HepG2 (cell line): Measurements from ENCODE around the gene PITHD1. TPM values are rescaled to one million over a fixed set of nuclear protein-coding genes. Genes with fewer than 3 reads are reported as not detected.

ENCODE experiments used
- ATF7-NPFF ChIP-seq: sonication (generic); formaldehyde crosslinking; IDR thresholded peaks from 2 replicates; pipeline ENCODE4 v1.8.1; 2023; ENCODE audit warnings: mild to moderate bottlenecking, low read depth, missing genetic modification reagents, moderate library complexity
- EHMT2 ChIP-seq: fragments of 200-600 bp; sonication (generic); IDR thresholded peaks from 2 replicates; pipeline ENCODE4 v1.7.0; 2017; ENCODE audit warnings: antibody characterized with exemption, low read depth, low read length, borderline replicate concordance
- FOXK2 ChIP-seq: fragments of 450-650 bp; IDR thresholded peaks from 2 replicates; pipeline ENCODE4 v1.6.1; 2016
- ISL2 ChIP-seq: sonication (generic); formaldehyde crosslinking; IDR thresholded peaks from 2 replicates; pipeline ENCODE4 v1.5.0; 2020; ENCODE audit warnings: missing genetic modification reagents
- JDP2 ChIP-seq: sonication (generic); formaldehyde crosslinking; IDR thresholded peaks from 2 replicates; pipeline ENCODE4 v1.8.1; 2022; ENCODE audit warnings: missing genetic modification reagents, borderline replicate concordance
- MXD3 ChIP-seq: IDR thresholded peaks from 2 replicates; pipeline ENCODE4 v1.6.1; 2016; ENCODE audit warnings: mild to moderate bottlenecking, missing biosample characterization, missing genetic modification reagents
- MYC ChIP-seq: sonication (generic); formaldehyde crosslinking; IDR thresholded peaks from 2 replicates; pipeline ENCODE4 v1.9.0; 2021; ENCODE audit warnings: missing genetic modification reagents, borderline replicate concordance
- NFE2 ChIP-seq: sonication (generic); formaldehyde crosslinking; IDR thresholded peaks from 2 replicates; pipeline ENCODE4 v1.4.0; 2020; ENCODE audit warnings: missing genetic modification reagents
- NR3C1 ChIP-seq: sonication (generic); formaldehyde crosslinking; IDR thresholded peaks from 2 replicates; pipeline ENCODE4 v1.4.0; 2020; ENCODE audit warnings: missing genetic modification reagents
- RORA ChIP-seq: sonication (generic); formaldehyde crosslinking; IDR thresholded peaks from 2 replicates; pipeline ENCODE4 v1.5.0; 2020; ENCODE audit warnings: mild to moderate bottlenecking, missing genetic modification reagents, moderate library complexity
- SMC3 ChIP-seq: IDR thresholded peaks from 2 replicates; pipeline ENCODE4 v1.6.1; 2011; ENCODE audit warnings: low read length, improper control_type of control experiment
- SYNCRIP ChIP-seq: fragments of 200-400 bp; formaldehyde crosslinking; IDR thresholded peaks from 2 replicates; pipeline ENCODE4 v1.6.1; 2018; ENCODE audit warnings: mild to moderate bottlenecking, low read depth, low read length; ENCODE audit not compliant: insufficient read depth
- TFDP2 ChIP-seq: sonication (generic); formaldehyde crosslinking; IDR thresholded peaks from 2 replicates; pipeline ENCODE4 v1.4.0; 2020; ENCODE audit warnings: missing genetic modification reagents
- ZNF34 ChIP-seq: sonication (generic); formaldehyde crosslinking; IDR thresholded peaks from 2 replicates; pipeline ENCODE4 v1.4.0; 2020; ENCODE audit warnings: mild to moderate bottlenecking, missing genetic modification reagents, borderline replicate concordance
- ZNF574 ChIP-seq: sonication (generic); formaldehyde crosslinking; IDR thresholded peaks from 2 replicates; pipeline ENCODE4 v1.4.0; 2020; ENCODE audit warnings: missing genetic modification reagents
- ZNF589 ChIP-seq: sonication (generic); formaldehyde crosslinking; conservative IDR thresholded peaks from 2 replicates; pipeline ENCODE4 v1.8.0; 2022; ENCODE audit warnings: mild to moderate bottlenecking, moderate library complexity, missing genetic modification reagents
- ZNF775 ChIP-seq: sonication (generic); formaldehyde crosslinking; IDR thresholded peaks from 2 replicates; pipeline ENCODE4 v1.4.0; 2020; ENCODE audit warnings: missing genetic modification reagents, mild to moderate bottlenecking, moderate library complexity, borderline replicate concordance
- polyA plus RNA-seq, 8 experiments: library from polyadenylated mRNA; depleted of rRNA in 3 of 8; stranded (reverse) in 7 of 8; unstranded in 1 of 8; fragments of >200 nt; fragmentation: Illumina TruSeq in 4 of 8; extraction: Trizol in 4 of 8; gene quantifications; 2 replicates each; pipeline versions ENCODE4 v1.2.1 to v1.2.3, GENCODE V29; 2011 to 2016; ENCODE audit warnings: low read depth in 4 of 8, missing spikeins in 1 of 8, mixed read lengths in 1 of 8; ENCODE audit not compliant: insufficient read depth in 1 of 8
- total RNA-seq, 5 experiments: library from RNA; depleted of rRNA; stranded (reverse); fragments of >200 nt; fragmentation: Illumina TruSeq; extraction: Trizol; gene quantifications; 2 replicates each; pipeline ENCODE4 v1.2.3, GENCODE V29; 2016; ENCODE audit warnings: low read depth in 1 of 5
- TF ChIP-seq, protein P1 (sequence below): sonication (generic); formaldehyde crosslinking; IDR thresholded peaks from 2 replicates; pipeline ENCODE4 v1.8.1; 2023; ENCODE audit warnings: missing genetic modification reagents, inconsistent platforms, borderline replicate concordance
- TF ChIP-seq, protein P2 (sequence below): IDR thresholded peaks from 2 replicates; pipeline ENCODE4 v1.6.1; 2016; ENCODE audit warnings: mild to moderate bottlenecking
- TF ChIP-seq, protein P3 (sequence below): sonication (generic); formaldehyde crosslinking; IDR thresholded peaks from 2 replicates; pipeline ENCODE4 v1.5.1; 2020; ENCODE audit warnings: mild to moderate bottlenecking, missing genetic modification reagents

The PITHD1 gene
- total and polyA plus RNA-seq, 2 of the 13 experiments (the other 11 are each of a cell fraction or from before 2014, with no cell fraction given): 28.0 to 37.3 TPM

GRCh38 chr1:23809751-23810171 lies 31.5 kb downstream of the PITHD1 start (continued):
- TF ChIP-seq RORA (CRISPR knock-in tag) (no peak), SYNCRIP (no peak), ZNF34 (CRISPR knock-in tag) (no peak), ZNF589 (CRISPR knock-in tag) (no peak), MXD3 (CRISPR knock-in tag) (no peak), ZNF574 (CRISPR knock-in tag) (peak; percentile 33; the same call in 1 of the 2 replicates), NR3C1 (CRISPR knock-in tag) (no peak), ATF7-NPFF (CRISPR knock-in tag) (no peak), MYC (CRISPR knock-in tag) (peak; percentile 30; the same call in 1 of the 2 replicates), NFE2 (CRISPR knock-in tag) (no peak), ZNF775 (CRISPR knock-in tag) (no peak), SMC3 (peak; percentile 51), EHMT2 (no peak), FOXK2 (no peak), TFDP2 (0 out of 2 replicates have a peak, but pooled peaks have one; percentile 25), ISL2 (CRISPR knock-in tag) (no peak), JDP2 (CRISPR knock-in tag) (no peak)
- TF ChIP-seq, protein P1, sequence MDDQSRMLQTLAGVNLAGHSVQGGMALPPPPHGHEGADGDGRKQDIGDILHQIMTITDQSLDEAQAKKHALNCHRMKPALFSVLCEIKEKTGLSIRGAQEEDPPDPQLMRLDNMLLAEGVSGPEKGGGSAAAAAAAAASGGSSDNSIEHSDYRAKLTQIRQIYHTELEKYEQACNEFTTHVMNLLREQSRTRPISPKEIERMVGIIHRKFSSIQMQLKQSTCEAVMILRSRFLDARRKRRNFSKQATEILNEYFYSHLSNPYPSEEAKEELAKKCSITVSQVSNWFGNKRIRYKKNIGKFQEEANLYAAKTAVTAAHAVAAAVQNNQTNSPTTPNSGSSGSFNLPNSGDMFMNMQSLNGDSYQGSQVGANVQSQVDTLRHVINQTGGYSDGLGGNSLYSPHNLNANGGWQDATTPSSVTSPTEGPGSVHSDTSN (CRISPR knock-in tag): no peak
- TF ChIP-seq, protein P2, sequence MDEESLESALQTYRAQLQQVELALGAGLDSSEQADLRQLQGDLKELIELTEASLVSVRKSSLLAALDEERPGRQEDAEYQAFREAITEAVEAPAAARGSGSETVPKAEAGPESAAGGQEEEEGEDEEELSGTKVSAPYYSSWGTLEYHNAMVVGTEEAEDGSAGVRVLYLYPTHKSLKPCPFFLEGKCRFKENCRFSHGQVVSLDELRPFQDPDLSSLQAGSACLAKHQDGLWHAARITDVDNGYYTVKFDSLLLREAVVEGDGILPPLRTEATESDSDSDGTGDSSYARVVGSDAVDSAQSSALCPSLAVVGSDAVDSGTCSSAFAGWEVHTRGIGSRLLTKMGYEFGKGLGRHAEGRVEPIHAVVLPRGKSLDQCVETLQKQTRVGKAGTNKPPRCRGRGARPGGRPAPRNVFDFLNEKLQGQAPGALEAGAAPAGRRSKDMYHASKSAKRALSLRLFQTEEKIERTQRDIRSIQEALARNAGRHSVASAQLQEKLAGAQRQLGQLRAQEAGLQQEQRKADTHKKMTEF (CRISPR knock-in tag): no peak
- TF ChIP-seq, protein P3, sequence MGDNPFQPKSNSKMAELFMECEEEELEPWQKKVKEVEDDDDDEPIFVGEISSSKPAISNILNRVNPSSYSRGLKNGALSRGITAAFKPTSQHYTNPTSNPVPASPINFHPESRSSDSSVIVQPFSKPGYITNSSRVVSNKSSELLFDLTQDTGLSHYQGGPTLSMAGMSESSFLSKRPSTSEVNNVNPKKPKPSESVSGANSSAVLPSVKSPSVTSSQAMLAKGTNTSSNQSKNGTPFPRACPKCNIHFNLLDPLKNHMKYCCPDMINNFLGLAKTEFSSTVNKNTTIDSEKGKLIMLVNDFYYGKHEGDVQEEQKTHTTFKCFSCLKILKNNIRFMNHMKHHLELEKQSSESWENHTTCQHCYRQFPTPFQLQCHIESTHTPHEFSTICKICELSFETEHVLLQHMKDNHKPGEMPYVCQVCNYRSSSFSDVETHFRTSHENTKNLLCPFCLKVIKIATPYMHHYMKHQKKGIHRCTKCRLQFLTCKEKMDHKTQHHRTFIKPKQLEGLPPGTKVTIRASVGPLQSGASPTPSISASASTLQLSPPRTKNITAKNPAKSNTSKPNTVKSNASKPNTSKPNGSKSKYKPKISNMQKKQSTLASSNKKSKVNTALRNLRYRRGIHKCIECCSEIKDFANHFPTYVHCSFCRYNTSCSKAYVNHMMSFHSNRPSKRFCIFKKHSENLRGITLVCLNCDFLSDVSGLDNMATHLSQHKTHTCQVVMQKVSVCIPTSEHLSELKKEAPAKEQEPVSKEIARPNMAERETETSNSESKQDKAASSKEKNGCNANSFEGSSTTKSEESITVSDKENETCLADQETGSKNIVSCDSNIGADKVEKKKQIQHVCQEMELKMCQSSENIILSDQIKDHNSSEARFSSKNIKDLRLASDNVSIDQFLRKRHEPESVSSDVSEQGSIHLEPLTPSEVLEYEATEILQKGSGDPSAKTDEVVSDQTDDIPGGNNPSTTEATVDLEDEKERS: 0 out of 2 replicates have a peak, but pooled peaks have one; percentile 24
